Neural progenitor cell (in vitro differentiated cells): Measurements from ENCODE around the gene MPP2. TPM values are rescaled to one million over a fixed set of nuclear protein-coding genes. Genes with fewer than 3 reads are reported as not detected.

Source experiments
- DNase-seq: peaks from one replicate; pipeline ENCODE4 v3.0.0-alpha.2; 2016; ENCODE audit warnings: low spot score
- H2AFZ ChIP-seq: fragments of 200-600 bp; sonication (generic); replicated peaks from 2 replicates; pipeline ENCODE4 v1.6.1; 2016; ENCODE audit warnings: antibody characterized with exemption
- H3F3A ChIP-seq: fragments of 200-600 bp; sonication (generic); 2 replicates; pipeline ENCODE4 v1.6.1; 2016; ENCODE audit warnings: antibody characterized with exemption, low read depth
- H3K27ac ChIP-seq: fragments of 200-600 bp; sonication (generic); 2 replicates; pipeline ENCODE4 v1.5.1; 2016; ENCODE audit warnings: mild to moderate bottlenecking
- H3K27me3 ChIP-seq: fragments of 200-600 bp; sonication (generic); 2 replicates; pipeline ENCODE4 v1.6.1; 2016; ENCODE audit warnings: mild to moderate bottlenecking, moderate library complexity
- H3K36me3 ChIP-seq: fragments of 200-600 bp; sonication (generic); 2 replicates; pipeline ENCODE4 v1.5.1; 2016
- H3K4me1 ChIP-seq: fragments of 200-600 bp; sonication (generic); 2 replicates; pipeline ENCODE4 v1.6.1; 2016; ENCODE audit warnings: mixed run types
- H3K4me2 ChIP-seq: fragments of 200-600 bp; sonication (generic); 2 replicates; pipeline ENCODE4 v1.6.1; 2016
- H3K4me3 ChIP-seq: fragments of 200-600 bp; sonication (generic); 2 replicates; pipeline ENCODE4 v1.5.1; 2016
- H3K79me2 ChIP-seq: fragments of 200-600 bp; sonication (generic); 2 replicates; pipeline ENCODE4 v1.6.1; 2016; ENCODE audit warnings: low read depth
- H3K9ac ChIP-seq: fragments of 200-600 bp; sonication (generic); 2 replicates; pipeline ENCODE4 v1.6.1; 2016
- H3K9me3 ChIP-seq: fragments of 200-600 bp; sonication (generic); 2 replicates; pipeline ENCODE4 v1.5.1; 2016; ENCODE audit warnings: low read depth
- H4K20me1 ChIP-seq: fragments of 200-600 bp; sonication (generic); 2 replicates; pipeline ENCODE4 v1.6.1; 2016; ENCODE audit warnings: low read depth
- H3K27ac Mint-ChIP-seq: 3 replicates; pipeline ENCODE4 v1.8.0; 2021; ENCODE audit warnings: mixed read lengths
- H3K27me3 Mint-ChIP-seq: 2 replicates; pipeline ENCODE4 v1.8.0; 2022; ENCODE audit warnings: low read depth, mild to moderate bottlenecking, inconsistent platforms, moderate library complexity, mixed read lengths; ENCODE audit not compliant: insufficient read depth
- H3K36me3 Mint-ChIP-seq: 3 replicates; pipeline ENCODE4 v1.8.0; 2021; ENCODE audit warnings: mixed read lengths
- H3K4me1 Mint-ChIP-seq: 3 replicates; pipeline ENCODE4 v1.8.0; 2021; ENCODE audit warnings: mixed read lengths
- H3K4me3 Mint-ChIP-seq: 3 replicates; pipeline ENCODE4 v1.8.0; 2021; ENCODE audit warnings: mild to moderate bottlenecking, moderate library complexity, mixed read lengths
- H3K9me3 Mint-ChIP-seq: 3 replicates; pipeline ENCODE4 v1.8.0; 2020; ENCODE audit warnings: mixed read lengths
- CTCF ChIP-seq: fragments of 200-600 bp; sonication (generic); IDR thresholded peaks from 2 replicates; pipeline ENCODE4 v1.5.1; 2017; ENCODE audit warnings: antibody characterized with exemption, mild to moderate bottlenecking
- EZH2 ChIP-seq: fragments of 200-600 bp; sonication (generic); IDR thresholded peaks from 2 replicates; pipeline ENCODE4 v1.6.1; 2017; ENCODE audit warnings: antibody characterized with exemption, mild to moderate bottlenecking, moderate library complexity
- EZH2phosphoT487 ChIP-seq: fragments of 200-600 bp; sonication (generic); IDR thresholded peaks from 2 replicates; pipeline ENCODE4 v1.6.1; 2017; ENCODE audit warnings: antibody characterized with exemption
- total RNA-seq: library from RNA; depleted of rRNA; stranded (reverse); fragments of >200 nt; gene quantifications from 2 replicates; pipeline ENCODE4 v1.2.3, GENCODE V29; 2015; ENCODE audit warnings: low replicate concordance

Gene MPP2
- total RNA-seq, 1 donor from 2014 or later: 7.8 TPM

- H3K4me3 ChIP-seq: no peak overlapping the region
- peaks cover 22% of the 10 kb centered on the region for H3K27me3 Mint-ChIP-seq
Measured at GRCh38 chr17:43831633-43832032, 75.7 kb downstream of the MPP2 start.

GRCh38 chr17:43830510-43831140 lies 76.7 kb downstream of the MPP2 start:
- peaks cover 22% of the 10 kb centered on the region for H3K27me3 Mint-ChIP-seq
- Histone ChIP-seq H3K9ac (no peak overlapping the region), H3K4me3 (no peak overlapping the region), H3K79me2 (no peaks in the 10 kb centered on the region), H3K4me2 (no peak overlapping the region), H3K36me3 (no peaks in the 10 kb centered on the region), H3K9me3 (no peaks in the 10 kb centered on the region), H3F3A (peaks cover 20% of the 10 kb centered on the region), H3K27me3 (peaks cover 39% of the 10 kb centered on the region), H3K27ac (no peak overlapping the region), H4K20me1 (no peaks in the 10 kb centered on the region), H2AFZ (no peak overlapping the region), H3K4me1 (peaks cover 8% of the 10 kb centered on the region)
- peaks cover 10% of the 10 kb centered on the region for H3K9me3 Mint-ChIP-seq
- H3K4me3 Mint-ChIP-seq: peak overlapping the region; percentile 81
- TF ChIP-seq EZH2phosphoT487 (no peak), EZH2 (no peak), CTCF (no peak)
- H3K36me3 Mint-ChIP-seq: peaks cover 7% of the 10 kb centered on the region
- H3K27ac Mint-ChIP-seq: no peak overlapping the region
- DNase-seq: no peak
- peaks cover 26% of the 10 kb centered on the region for H3K4me1 Mint-ChIP-seq

More at GRCh38 chr17:43831633-43832032, 75.7 kb downstream of the MPP2 start:
- no peak overlapping the region for H3K9ac ChIP-seq
- TF ChIP-seq EZH2phosphoT487 (no peak), CTCF (no peak), EZH2 (no peak)
- H3K36me3 Mint-ChIP-seq: peaks cover 7% of the 10 kb centered on the region
- H2AFZ ChIP-seq: no peak overlapping the region
- no peaks in the 10 kb centered on the region for H3K9me3 ChIP-seq
- peaks cover 20% of the 10 kb centered on the region for H3F3A ChIP-seq
- H3K4me3 Mint-ChIP-seq: peak overlapping the region; percentile 88
- H3K4me1 ChIP-seq: peaks cover 8% of the 10 kb centered on the region
- H3K4me1 Mint-ChIP-seq: peaks cover 26% of the 10 kb centered on the region
- no peaks in the 10 kb centered on the region for H3K79me2 ChIP-seq
- H3K36me3 ChIP-seq: no peaks in the 10 kb centered on the region
- H3K27ac ChIP-seq: no peak overlapping the region
- no peak overlapping the region for H3K27ac Mint-ChIP-seq
- H3K4me2 ChIP-seq: no peak overlapping the region
- DNase-seq: peak; percentile 27
- H4K20me1 ChIP-seq: no peaks in the 10 kb centered on the region
- H3K9me3 Mint-ChIP-seq: peaks cover 10% of the 10 kb centered on the region
- peaks cover 44% of the 10 kb centered on the region for H3K27me3 ChIP-seq

- DNase-seq: no peak
- peaks cover 7% of the 10 kb centered on the region for H3K36me3 Mint-ChIP-seq
Measured at GRCh38 chr17:43829738-43830137, 77.6 kb downstream of the MPP2 start.

GRCh38 chr17:43827596-43827995 lies 79.7 kb downstream of the MPP2 start:
- TF ChIP-seq EZH2 (no peak), EZH2phosphoT487 (no peak), CTCF (no peak)
- no peak overlapping the region for H3K27ac ChIP-seq
- peaks cover 10% of the 10 kb centered on the region for H3K27me3 Mint-ChIP-seq
- H3K4me3 Mint-ChIP-seq: no peak overlapping the region
- H3K79me2 ChIP-seq: no peaks in the 10 kb centered on the region
- peaks cover 8% of the 10 kb centered on the region for H3K4me1 ChIP-seq
- peaks cover 15% of the 10 kb centered on the region for H3K27me3 ChIP-seq
- peaks cover 19% of the 10 kb centered on the region for H3K4me1 Mint-ChIP-seq
- no peak overlapping the region for H3K9ac ChIP-seq
- no peaks in the 10 kb centered on the region for H3K9me3 ChIP-seq
- peaks cover 2% of the 10 kb centered on the region for H3K36me3 Mint-ChIP-seq
- no peak for DNase-seq
- H2AFZ ChIP-seq: no peak overlapping the region
- H3K9me3 Mint-ChIP-seq: no peaks in the 10 kb centered on the region
- H4K20me1 ChIP-seq: no peaks in the 10 kb centered on the region
- no peak overlapping the region for H3K4me3 ChIP-seq
- H3F3A ChIP-seq: peaks cover 7% of the 10 kb centered on the region
- no peak overlapping the region for H3K27ac Mint-ChIP-seq
- H3K36me3 ChIP-seq: no peaks in the 10 kb centered on the region
- H3K4me2 ChIP-seq: no peak overlapping the region

More at GRCh38 chr17:43829738-43830137, 77.6 kb downstream of the MPP2 start:
- Mint-ChIP-seq H3K27ac (no peak overlapping the region), H3K9me3 (peaks cover 10% of the 10 kb centered on the region), H3K27me3 (peaks cover 19% of the 10 kb centered on the region), H3K4me1 (peaks cover 26% of the 10 kb centered on the region), H3K4me3 (no peak overlapping the region)
- Histone ChIP-seq H3K4me3 (no peak overlapping the region), H2AFZ (no peak overlapping the region), H3K4me1 (peaks cover 8% of the 10 kb centered on the region), H3K27ac (no peak overlapping the region), H3K9me3 (no peaks in the 10 kb centered on the region), H3K9ac (no peak overlapping the region), H3K4me2 (no peak overlapping the region), H3F3A (peaks cover 20% of the 10 kb centered on the region), H4K20me1 (no peaks in the 10 kb centered on the region), H3K79me2 (no peaks in the 10 kb centered on the region), H3K27me3 (peaks cover 36% of the 10 kb centered on the region), H3K36me3 (no peaks in the 10 kb centered on the region)
- no peak for TF ChIP-seq EZH2
